Measurements from ENCODE around the gene OR52W1.

DNA sequence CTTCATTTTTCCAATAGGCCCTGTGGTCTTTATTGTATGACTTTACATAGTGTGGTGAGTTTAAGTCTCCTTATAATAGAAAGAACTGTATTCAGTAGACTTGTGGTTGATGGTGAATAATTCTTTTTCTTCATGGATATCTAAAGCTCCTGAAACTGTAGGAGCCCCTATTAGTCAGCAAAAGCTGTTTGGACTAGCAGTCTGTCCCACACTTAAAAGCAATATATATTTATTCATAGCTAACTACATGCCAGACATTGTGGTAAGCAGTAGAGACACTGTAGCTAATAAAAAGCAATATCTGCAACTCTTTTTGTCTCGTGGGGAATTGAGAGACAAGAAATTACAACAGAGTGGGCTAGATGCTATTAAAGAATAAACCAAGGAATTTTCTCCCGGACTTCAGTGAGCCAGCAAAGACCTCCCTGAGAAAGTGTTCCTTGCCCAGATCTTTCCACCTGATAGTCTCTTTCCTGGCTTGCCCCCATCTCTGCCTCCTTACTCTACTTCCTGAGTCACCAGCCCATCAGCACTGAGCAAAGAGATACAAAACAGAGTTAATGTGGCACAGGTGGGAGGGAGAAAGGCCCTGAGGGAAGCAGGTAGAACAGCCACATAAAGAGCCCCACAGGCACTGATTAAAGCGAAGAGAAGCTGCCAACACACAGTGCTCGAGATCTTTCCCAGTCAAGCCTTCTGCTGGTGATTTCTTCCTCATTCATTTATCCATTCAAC, 1.4 kb upstream of the OR52W1 start:
- TF ChIP-seq, protein P1, sequence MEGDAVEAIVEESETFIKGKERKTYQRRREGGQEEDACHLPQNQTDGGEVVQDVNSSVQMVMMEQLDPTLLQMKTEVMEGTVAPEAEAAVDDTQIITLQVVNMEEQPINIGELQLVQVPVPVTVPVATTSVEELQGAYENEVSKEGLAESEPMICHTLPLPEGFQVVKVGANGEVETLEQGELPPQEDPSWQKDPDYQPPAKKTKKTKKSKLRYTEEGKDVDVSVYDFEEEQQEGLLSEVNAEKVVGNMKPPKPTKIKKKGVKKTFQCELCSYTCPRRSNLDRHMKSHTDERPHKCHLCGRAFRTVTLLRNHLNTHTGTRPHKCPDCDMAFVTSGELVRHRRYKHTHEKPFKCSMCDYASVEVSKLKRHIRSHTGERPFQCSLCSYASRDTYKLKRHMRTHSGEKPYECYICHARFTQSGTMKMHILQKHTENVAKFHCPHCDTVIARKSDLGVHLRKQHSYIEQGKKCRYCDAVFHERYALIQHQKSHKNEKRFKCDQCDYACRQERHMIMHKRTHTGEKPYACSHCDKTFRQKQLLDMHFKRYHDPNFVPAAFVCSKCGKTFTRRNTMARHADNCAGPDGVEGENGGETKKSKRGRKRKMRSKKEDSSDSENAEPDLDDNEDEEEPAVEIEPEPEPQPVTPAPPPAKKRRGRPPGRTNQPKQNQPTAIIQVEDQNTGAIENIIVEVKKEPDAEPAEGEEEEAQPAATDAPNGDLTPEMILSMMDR (IDR thresholded peaks at IDR 0.05; ENCODE audit: low read depth, low read length, missing input control): no peak
- TF ChIP-seq TAF1 (conservative IDR thresholded peaks at IDR 0.05): no peak
- TF ChIP-seq, protein P2, sequence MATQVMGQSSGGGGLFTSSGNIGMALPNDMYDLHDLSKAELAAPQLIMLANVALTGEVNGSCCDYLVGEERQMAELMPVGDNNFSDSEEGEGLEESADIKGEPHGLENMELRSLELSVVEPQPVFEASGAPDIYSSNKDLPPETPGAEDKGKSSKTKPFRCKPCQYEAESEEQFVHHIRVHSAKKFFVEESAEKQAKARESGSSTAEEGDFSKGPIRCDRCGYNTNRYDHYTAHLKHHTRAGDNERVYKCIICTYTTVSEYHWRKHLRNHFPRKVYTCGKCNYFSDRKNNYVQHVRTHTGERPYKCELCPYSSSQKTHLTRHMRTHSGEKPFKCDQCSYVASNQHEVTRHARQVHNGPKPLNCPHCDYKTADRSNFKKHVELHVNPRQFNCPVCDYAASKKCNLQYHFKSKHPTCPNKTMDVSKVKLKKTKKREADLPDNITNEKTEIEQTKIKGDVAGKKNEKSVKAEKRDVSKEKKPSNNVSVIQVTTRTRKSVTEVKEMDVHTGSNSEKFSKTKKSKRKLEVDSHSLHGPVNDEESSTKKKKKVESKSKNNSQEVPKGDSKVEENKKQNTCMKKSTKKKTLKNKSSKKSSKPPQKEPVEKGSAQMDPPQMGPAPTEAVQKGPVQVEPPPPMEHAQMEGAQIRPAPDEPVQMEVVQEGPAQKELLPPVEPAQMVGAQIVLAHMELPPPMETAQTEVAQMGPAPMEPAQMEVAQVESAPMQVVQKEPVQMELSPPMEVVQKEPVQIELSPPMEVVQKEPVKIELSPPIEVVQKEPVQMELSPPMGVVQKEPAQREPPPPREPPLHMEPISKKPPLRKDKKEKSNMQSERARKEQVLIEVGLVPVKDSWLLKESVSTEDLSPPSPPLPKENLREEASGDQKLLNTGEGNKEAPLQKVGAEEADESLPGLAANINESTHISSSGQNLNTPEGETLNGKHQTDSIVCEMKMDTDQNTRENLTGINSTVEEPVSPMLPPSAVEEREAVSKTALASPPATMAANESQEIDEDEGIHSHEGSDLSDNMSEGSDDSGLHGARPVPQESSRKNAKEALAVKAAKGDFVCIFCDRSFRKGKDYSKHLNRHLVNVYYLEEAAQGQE (IDR thresholded peaks at IDR 0.05): no peak
- no peak for TF ChIP-seq FOXA1 (IDR thresholded peaks at IDR 0.05)
- no peak for TF ChIP-seq RAD21 (IDR thresholded peaks at IDR 0.05)
- TF ChIP-seq SP1 (IDR thresholded peaks at IDR 0.05): no peak
- TF ChIP-seq, protein P3, sequence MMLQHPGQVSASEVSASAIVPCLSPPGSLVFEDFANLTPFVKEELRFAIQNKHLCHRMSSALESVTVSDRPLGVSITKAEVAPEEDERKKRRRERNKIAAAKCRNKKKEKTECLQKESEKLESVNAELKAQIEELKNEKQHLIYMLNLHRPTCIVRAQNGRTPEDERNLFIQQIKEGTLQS (IDR thresholded peaks at IDR 0.05): no peak
- no peak for TF ChIP-seq JUND (IDR thresholded peaks at IDR 0.05)

All from liver (tissue), 3 donors.